WTC11 (cell line): ENCODE data around the gene PIK3CB. TPM values are rescaled to one million over a fixed set of nuclear protein-coding genes. Genes with fewer than 3 reads are reported as not detected.

Experiments
- ATAC-seq: fragments of 200-7000 bp; cut with Tn5 transposase; 2 replicates; pipeline ENCODE4 v1.10.0; 2021; ENCODE audit warnings: mild to moderate bottlenecking, moderate library complexity
- CTCF ChIA-PET: fragments of 300-600 bp; sonication (Branson Sonifier 250); formaldehyde crosslinking; loops from one replicate; lab custom pipeline; 2021; ENCODE audit warnings: antibody characterized with exemption; lab: Charles Lee
- POLR2A ChIA-PET: fragments of 350-600 bp; sonication (Branson Sonifier 250); formaldehyde crosslinking; loops from one replicate; lab custom pipeline; 2021; ENCODE audit warnings: antibody characterized with exemption; lab: Charles Lee
- DNase-seq: peaks from one replicate; pipeline ENCODE4 v3.0.0; 2021; ENCODE audit warnings: low spot score
- H3K27ac Mint-ChIP-seq: 2 replicates; pipeline ENCODE4 v1.8.0; 2021; ENCODE audit warnings: mixed read lengths
- H3K27me3 Mint-ChIP-seq: 2 replicates; pipeline ENCODE4 v1.8.0; 2021; ENCODE audit warnings: low read depth, mild to moderate bottlenecking, moderate library complexity, mixed read lengths
- H3K36me3 Mint-ChIP-seq: 2 replicates; pipeline ENCODE4 v1.8.0; 2021; ENCODE audit warnings: mixed read lengths
- H3K4me1 Mint-ChIP-seq: 2 replicates; pipeline ENCODE4 v1.8.0; 2022; ENCODE audit warnings: mixed read lengths
- H3K4me3 Mint-ChIP-seq: 2 replicates; pipeline ENCODE4 v1.8.0; 2021; ENCODE audit warnings: mild to moderate bottlenecking, moderate library complexity, mixed read lengths
- H3K9me3 Mint-ChIP-seq: 2 replicates; pipeline ENCODE4 v1.8.0; 2021; ENCODE audit warnings: mixed read lengths
- CDX4 ChIP-seq: fragments of 250-450 bp; sonication (Bioruptor Pico); IDR thresholded peaks from 2 replicates; pipeline ENCODE4 v1.9.0; 2021; ENCODE audit warnings: moderate library complexity, mild to moderate bottlenecking, inconsistent platforms, borderline replicate concordance
- E2F4 ChIP-seq: sonication (generic); formaldehyde crosslinking; IDR thresholded peaks from 2 replicates; pipeline ENCODE4 v1.8.1; 2022; ENCODE audit warnings: low read depth, mild to moderate bottlenecking, moderate library complexity, missing genetic modification reagents, borderline replicate concordance
- E2F5 ChIP-seq: sonication (generic); formaldehyde crosslinking; IDR thresholded peaks from 2 replicates; pipeline ENCODE4 v1.8.1; 2022; ENCODE audit warnings: mild to moderate bottlenecking, moderate library complexity, missing genetic modification reagents
- ERG ChIP-seq: fragments of 250-450 bp; sonication (Bioruptor Pico); IDR thresholded peaks from 2 replicates; pipeline ENCODE4 v1.8.0; 2021; ENCODE audit warnings: mild to moderate bottlenecking
- GRHL2 ChIP-seq: fragments of 250-450 bp; sonication (Bioruptor Pico); IDR thresholded peaks from 2 replicates; pipeline ENCODE4 v1.8.0; 2022; ENCODE audit warnings: mild to moderate bottlenecking, moderate library complexity; ENCODE audit not compliant: insufficient replicate concordance, severe bottlenecking
- GTF2I ChIP-seq: fragments of 250-450 bp; sonication (Bioruptor Pico); conservative IDR thresholded peaks from 2 replicates; pipeline ENCODE4 v1.4.0; 2021; ENCODE audit warnings: mild to moderate bottlenecking
- HMGA2 ChIP-seq: fragments of 250-450 bp; sonication (Bioruptor Pico); IDR thresholded peaks from 2 replicates; pipeline ENCODE4 v1.4.0; 2021; ENCODE audit warnings: mild to moderate bottlenecking, moderate library complexity
- HMGXB4 ChIP-seq: sonication (generic); formaldehyde crosslinking; IDR thresholded peaks from 2 replicates; pipeline ENCODE4 v1.8.1; 2023; ENCODE audit warnings: mild to moderate bottlenecking, moderate library complexity, missing genetic modification reagents
- NFE2L1 ChIP-seq: sonication (generic); formaldehyde crosslinking; IDR thresholded peaks from 2 replicates; pipeline ENCODE4 v1.8.1; 2023; ENCODE audit warnings: missing genetic modification reagents
- PRDM15 ChIP-seq: sonication (generic); formaldehyde crosslinking; IDR thresholded peaks from 2 replicates; pipeline ENCODE4 v1.8.0; 2022; ENCODE audit warnings: missing genetic modification reagents
- RELA ChIP-seq: sonication (generic); formaldehyde crosslinking; IDR thresholded peaks from 2 replicates; pipeline ENCODE4 v1.8.1; 2022; ENCODE audit warnings: missing genetic modification reagents, mild to moderate bottlenecking, borderline replicate concordance
- SMAD4 ChIP-seq: sonication (generic); formaldehyde crosslinking; IDR thresholded peaks from 2 replicates; pipeline ENCODE4 v1.8.0; 2022; ENCODE audit warnings: mild to moderate bottlenecking, missing genetic modification reagents
- SP1 ChIP-seq: sonication (generic); formaldehyde crosslinking; conservative IDR thresholded peaks from 2 replicates; pipeline ENCODE4 v1.8.1; 2022; ENCODE audit warnings: missing genetic modification reagents
- ZNF138 ChIP-seq: sonication (generic); formaldehyde crosslinking; conservative IDR thresholded peaks from 2 replicates; pipeline ENCODE4 v1.8.1; 2022; ENCODE audit warnings: mild to moderate bottlenecking, moderate library complexity, missing genetic modification reagents
- ZNF219 ChIP-seq: sonication (generic); formaldehyde crosslinking; IDR thresholded peaks from 2 replicates; pipeline ENCODE4 v1.8.0; 2023; ENCODE audit warnings: missing genetic modification reagents, mild to moderate bottlenecking, borderline replicate concordance
- ZNF512 ChIP-seq: sonication (generic); formaldehyde crosslinking; IDR thresholded peaks from 2 replicates; pipeline ENCODE4 v1.8.1; 2022; ENCODE audit warnings: missing genetic modification reagents, borderline replicate concordance
- ZNF532 ChIP-seq: fragments of 250-450 bp; sonication (Bioruptor Pico); IDR thresholded peaks from 2 replicates; pipeline ENCODE4 v1.9.0; 2021; ENCODE audit warnings: mild to moderate bottlenecking, borderline replicate concordance
- total RNA-seq: library from RNA; stranded (reverse); gene quantifications from 3 replicates; pipeline ENCODE4 v1.2.3, GENCODE V29; 2021

The PIK3CB gene
- total RNA-seq, 1 experiment from 2014 or later: 36.0 TPM

- TF ChIP-seq ZNF512 (CRISPR knock-in tag) (no peak), HMGXB4 (CRISPR knock-in tag) (no peak), SMAD4 (CRISPR knock-in tag) (no peak), GRHL2 (CRISPR knock-in tag) (no peak), GTF2I (no peak), NFE2L1 (CRISPR knock-in tag) (no peak)
Observed at GRCh38 chr3:138670407-138670806, 164.3 kb downstream of the PIK3CB start (continued).

- H3K27me3 Mint-ChIP-seq: no peaks in the 10 kb centered on the region
- CTCF ChIA-PET: interaction anchor here (1.1 to 2.5 kb wide), 2 partner anchors 230 to 255 kb away, joined by 3 to 9 read pairs; no protein-coding TSS in a partner anchor
- no peak overlapping the region for H3K27ac Mint-ChIP-seq
- peaks cover 26% of the 10 kb centered on the region for H3K36me3 Mint-ChIP-seq
- ATAC-seq (no peak), DNase-seq (no peak)
- no peaks in the 10 kb centered on the region for H3K9me3 Mint-ChIP-seq
- POLR2A ChIA-PET: no interaction called here
- no peak overlapping the region for H3K4me3 Mint-ChIP-seq
- no peak for TF ChIP-seq PRDM15 (CRISPR knock-in tag)
- TF ChIP-seq ZNF219 (CRISPR knock-in tag): no peak
- TF ChIP-seq SP1: no peak
- no peak for TF ChIP-seq HMGA2
- H3K4me1 Mint-ChIP-seq: peaks cover 13% of the 10 kb centered on the region
Observed at GRCh38 chr3:138668107-138668506, 166.6 kb downstream of the PIK3CB start.

- Mint-ChIP-seq H3K4me1 (no peaks in the 10 kb centered on the region), H3K27ac (no peak overlapping the region), H3K27me3 (no peaks in the 10 kb centered on the region), H3K4me3 (no peak overlapping the region), H3K36me3 (peaks cover 46% of the 10 kb centered on the region), H3K9me3 (no peaks in the 10 kb centered on the region)
- ChIA-PET POLR2A (no interaction called here), CTCF (interaction anchor here (1.2 kb wide), 1 partner anchor 258 kb away, joined by 3 read pairs; no protein-coding TSS in a partner anchor)
- DNase-seq: no peak
- no peak for ATAC-seq
- no peak for TF ChIP-seq SMAD4 (CRISPR knock-in tag)
- TF ChIP-seq RELA (CRISPR knock-in tag): no peak
- no peak for TF ChIP-seq E2F4 (CRISPR knock-in tag)
- TF ChIP-seq ZNF138 (CRISPR knock-in tag): no peak
- no peak for TF ChIP-seq E2F5 (CRISPR knock-in tag)
- TF ChIP-seq CDX4 (CRISPR knock-in tag): no peak
- no peak for TF ChIP-seq ERG (CRISPR knock-in tag)
- TF ChIP-seq ZNF532: no peak
Observed at GRCh38 chr3:138657508-138657907, 177.2 kb downstream of the PIK3CB start.
